ENCODE measurements around the gene SASH1.

- TF ChIP-seq, protein P1, sequence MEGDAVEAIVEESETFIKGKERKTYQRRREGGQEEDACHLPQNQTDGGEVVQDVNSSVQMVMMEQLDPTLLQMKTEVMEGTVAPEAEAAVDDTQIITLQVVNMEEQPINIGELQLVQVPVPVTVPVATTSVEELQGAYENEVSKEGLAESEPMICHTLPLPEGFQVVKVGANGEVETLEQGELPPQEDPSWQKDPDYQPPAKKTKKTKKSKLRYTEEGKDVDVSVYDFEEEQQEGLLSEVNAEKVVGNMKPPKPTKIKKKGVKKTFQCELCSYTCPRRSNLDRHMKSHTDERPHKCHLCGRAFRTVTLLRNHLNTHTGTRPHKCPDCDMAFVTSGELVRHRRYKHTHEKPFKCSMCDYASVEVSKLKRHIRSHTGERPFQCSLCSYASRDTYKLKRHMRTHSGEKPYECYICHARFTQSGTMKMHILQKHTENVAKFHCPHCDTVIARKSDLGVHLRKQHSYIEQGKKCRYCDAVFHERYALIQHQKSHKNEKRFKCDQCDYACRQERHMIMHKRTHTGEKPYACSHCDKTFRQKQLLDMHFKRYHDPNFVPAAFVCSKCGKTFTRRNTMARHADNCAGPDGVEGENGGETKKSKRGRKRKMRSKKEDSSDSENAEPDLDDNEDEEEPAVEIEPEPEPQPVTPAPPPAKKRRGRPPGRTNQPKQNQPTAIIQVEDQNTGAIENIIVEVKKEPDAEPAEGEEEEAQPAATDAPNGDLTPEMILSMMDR (IDR thresholded peaks at IDR 0.05; ENCODE audit: borderline replicate concordance, extremely low read depth, low read length, poor library complexity, severe bottlenecking): no peak
- no peak for TF ChIP-seq EZH2 (IDR thresholded peaks at IDR 0.05; ENCODE audit: borderline replicate concordance, low read depth, low read length, severe bottlenecking)
Observed at GRCh38 chr6:148389917-148390316, 47.3 kb downstream of the SASH1 start.
